Measurements from ENCODE around the gene KREMEN2. TPM values are rescaled to one million over a fixed set of nuclear protein-coding genes. Genes with fewer than 3 reads are reported as not detected.

KREMEN2 gene
- total RNA-seq, 1 experiment from 2014 or later: 0.24 TPM

- peak; percentile 97 for DNase-seq (ENCODE audit: low read depth)
These were observed 39.7 kb downstream of the KREMEN2 start for GRCh38 chr16:3003582-3004270.

GRCh38 chr16:3004319-3004718 is 40.2 kb downstream of the KREMEN2 start:
- no peak for DNase-seq (ENCODE audit: low read depth)

- no peak for DNase-seq (ENCODE audit: low read depth)
These were observed 40.8 kb downstream of the KREMEN2 start for GRCh38 chr16:3004781-3005284.

- DNase-seq (ENCODE audit: low read depth): no peak
These were observed 43.2 kb downstream of the KREMEN2 start for GRCh38 chr16:3007059-3007956.

GRCh38 chr16:3007957-3008689 is 44.0 kb downstream of the KREMEN2 start:
- no peak for DNase-seq (ENCODE audit: low read depth)

GRCh38 chr16:3008690-3009037 is 44.6 kb downstream of the KREMEN2 start:
- DNase-seq (ENCODE audit: low read depth): no peak

- no peak for DNase-seq (ENCODE audit: low read depth)
These were observed 45.7 kb downstream of the KREMEN2 start for GRCh38 chr16:3009568-3010390.

- no peak for DNase-seq (ENCODE audit: low read depth)
These were observed 46.4 kb downstream of the KREMEN2 start for GRCh38 chr16:3010510-3010909.

GRCh38 chr16:3012246-3012645 is 48.2 kb downstream of the KREMEN2 start:
- no peak for DNase-seq (ENCODE audit: low read depth)

- DNase-seq (ENCODE audit: low read depth): peak; percentile 53
These were observed 48.8 kb downstream of the KREMEN2 start, which contains the start of gene CLDN9 for GRCh38 chr16:3012828-3013420. Gene CLDN9, plus strand, starts transcription at chr16:3012923. Its CDS starts 440 bp downstream, at chr16:3013363.

- no peak for DNase-seq (ENCODE audit: low read depth)
These were observed 49.4 kb downstream of the KREMEN2 start for GRCh38 chr16:3013491-3013951.

- DNase-seq (ENCODE audit: low read depth): no peak
These were observed 50.1 kb downstream of the KREMEN2 start for GRCh38 chr16:3013998-3014690.

- DNase-seq (ENCODE audit: low read depth): no peak
These were observed 50.9 kb downstream of the KREMEN2 start for GRCh38 chr16:3014971-3015370.

GRCh38 chr16:3015865-3016521 is 51.9 kb downstream of the KREMEN2 start:
- no peak for DNase-seq (ENCODE audit: low read depth)

GRCh38 chr16:3017344-3017743 is 53.3 kb downstream of the KREMEN2 start:
- DNase-seq (ENCODE audit: low read depth): no peak
